ENCODE measurements around the gene RELCH.

DNA sequence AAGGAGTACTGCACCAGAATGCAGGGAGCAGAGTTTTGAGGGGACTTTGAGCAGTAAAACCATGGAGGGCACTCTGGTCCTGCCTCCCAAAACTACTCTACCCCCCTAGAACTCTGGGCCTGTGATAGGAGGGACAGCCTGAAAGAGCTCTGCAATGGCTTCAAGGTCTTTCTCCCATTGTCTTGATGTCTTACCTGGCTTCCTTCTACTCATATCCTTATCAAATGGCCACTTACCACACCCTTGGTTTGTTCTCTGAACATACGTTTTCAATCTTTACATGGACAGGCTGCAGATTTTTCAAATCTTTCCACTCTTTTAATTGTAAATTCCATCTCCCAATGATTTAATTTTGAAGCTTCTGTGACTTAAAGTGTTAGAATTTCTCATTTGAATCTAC lies 27.7 kb downstream of the RELCH start:
- TF ChIP-seq POLR2A (IDR thresholded peaks at IDR 0.05) (no peak), CTCF (IDR thresholded peaks at IDR 0.05) (no peak)

Data from ovary (tissue), 3 donors.